HT1080 (cell line): ENCODE measurements around the gene ALKBH7. TPM values are rescaled to one million over a fixed set of nuclear protein-coding genes. Genes with fewer than 3 reads are reported as not detected.
A peak's percentile ranks its signal among the peaks of the same experiment; 100 is the strongest.
"Not testable (repeated sequence)": the region's sequence is repeated elsewhere in the genome, so short reads cannot be mapped to it uniquely, and the experiment has no call there.

ENCODE experiments used
- DNase-seq: peaks from one replicate; pipeline ENCODE4 v3.0.0-alpha.2; 2015; ENCODE audit warnings: low read depth
- polyA plus RNA-seq, 2 experiments: library from polyadenylated mRNA; depleted of rRNA; stranded (reverse); fragments of >200 nt; gene quantifications; 2 replicates each; pipeline ENCODE4 v1.2.3, GENCODE V29; 2015
- total RNA-seq: library from RNA; depleted of rRNA; stranded (reverse); fragments of >200 nt; shearing (Covaris generic); gene quantifications from 2 replicates; pipeline ENCODE4 v1.2.3, GENCODE V29; 2014; rRNA removed

Gene ALKBH7
- 15.0 and 20.3 TPM in 2 replicates for total RNA-seq
- 27.6 and 27.8 TPM in 2 replicates for polyA plus RNA-seq (2015; cell fraction: cytosol; rRNA removed)
- polyA plus RNA-seq (2015; cell fraction: nucleus; rRNA removed), result 15.1 and 15.6 TPM in 2 replicates

- DNase-seq, result peak; percentile 98
These were observed at the start of gene ALKBH7 for GRCh38 chr19:6372594-6373095. ALKBH7 (plus strand) TSS chr19:6372794; CDS start chr19:6372821, 27 bp downstream.

DNA sequence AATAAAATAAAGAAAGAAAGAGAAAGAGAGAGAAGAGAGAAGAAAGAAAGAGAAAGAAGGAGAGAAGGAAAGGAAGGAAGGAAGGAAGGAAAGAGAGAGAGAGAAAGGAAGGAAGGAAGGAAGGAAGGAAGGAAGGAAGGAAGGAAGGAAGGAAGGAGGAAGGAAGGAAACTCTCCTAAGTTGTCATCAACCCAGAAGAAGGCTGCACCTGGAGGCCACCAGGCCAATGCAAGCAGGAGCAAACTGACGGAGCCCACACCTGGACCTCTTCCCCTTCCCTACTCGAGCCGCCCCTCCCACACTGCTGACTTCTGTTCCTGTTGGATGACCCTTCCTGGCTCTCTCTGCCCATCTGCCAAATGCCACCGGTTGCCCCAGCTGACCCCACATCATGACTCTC, 47.8 kb upstream of the ALKBH7 start:
- no peak for DNase-seq

DNA sequence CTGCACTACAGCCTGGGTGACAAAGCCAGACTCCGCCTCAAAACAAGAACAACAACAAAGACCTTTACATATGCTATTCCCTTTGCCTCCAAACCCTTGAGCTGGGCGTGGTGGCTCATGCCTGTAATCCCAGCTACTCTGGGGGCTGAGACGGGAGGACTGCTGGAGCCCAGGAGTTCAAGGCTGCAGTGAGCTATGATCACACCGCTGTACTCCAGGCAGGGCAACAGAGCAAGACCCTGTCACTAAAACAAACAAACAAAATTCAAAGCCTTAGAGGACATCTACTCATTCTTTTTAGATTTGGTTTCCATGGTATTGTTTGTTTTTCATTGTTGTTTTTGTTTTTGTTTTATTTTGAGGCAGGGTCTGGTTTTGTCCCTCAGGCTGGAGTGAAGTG, 47.0 kb upstream of the ALKBH7 start:
- no peak for DNase-seq

DNA sequence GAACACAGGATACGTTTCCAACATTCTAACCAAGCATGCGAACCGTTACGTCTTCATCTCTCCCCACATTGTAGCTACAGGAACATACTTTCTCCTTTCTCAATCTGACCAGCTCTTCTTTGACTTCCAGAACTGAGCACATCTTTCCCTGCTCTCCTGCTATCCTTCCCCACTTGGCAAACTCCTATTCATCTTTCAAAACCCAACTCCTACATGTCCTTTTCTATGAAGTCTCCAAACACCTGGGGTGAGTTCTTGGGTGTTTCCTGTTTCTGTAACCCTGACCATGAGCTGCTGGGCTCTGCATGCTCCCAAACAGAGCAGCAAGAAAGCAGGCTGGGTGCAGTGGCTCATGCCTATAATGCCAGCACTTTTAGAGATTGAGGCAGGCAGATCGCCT, 45.8 kb upstream of the ALKBH7 start:
- DNase-seq, result no peak

DNA sequence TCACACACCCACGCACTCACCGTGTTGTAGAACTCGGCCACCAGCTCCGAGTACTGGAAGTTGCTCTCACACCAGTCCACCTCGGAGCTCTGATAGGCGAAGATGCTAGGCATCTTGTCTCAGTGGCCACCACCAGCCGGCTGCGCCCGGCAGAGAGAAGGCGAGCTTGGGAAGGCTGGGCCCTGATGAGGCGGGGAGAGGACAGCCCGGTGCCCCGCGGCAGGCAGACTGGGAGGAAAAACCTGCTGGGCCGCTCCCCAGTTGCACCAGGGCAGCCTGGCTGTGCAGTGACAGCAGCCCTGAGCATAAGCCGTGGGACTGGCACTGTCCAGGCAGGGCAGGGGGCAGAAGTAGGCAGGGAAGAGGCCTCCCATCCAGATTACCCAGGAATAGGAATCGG, 39.2 kb upstream of the ALKBH7 start, which contains the start of gene ACER1:
Gene ACER1 (minus strand): TSS at position 174 of the 400 bp plus-strand sequence. CDS start 61 bp downstream, at position 113.
- DNase-seq, result no peak

DNA sequence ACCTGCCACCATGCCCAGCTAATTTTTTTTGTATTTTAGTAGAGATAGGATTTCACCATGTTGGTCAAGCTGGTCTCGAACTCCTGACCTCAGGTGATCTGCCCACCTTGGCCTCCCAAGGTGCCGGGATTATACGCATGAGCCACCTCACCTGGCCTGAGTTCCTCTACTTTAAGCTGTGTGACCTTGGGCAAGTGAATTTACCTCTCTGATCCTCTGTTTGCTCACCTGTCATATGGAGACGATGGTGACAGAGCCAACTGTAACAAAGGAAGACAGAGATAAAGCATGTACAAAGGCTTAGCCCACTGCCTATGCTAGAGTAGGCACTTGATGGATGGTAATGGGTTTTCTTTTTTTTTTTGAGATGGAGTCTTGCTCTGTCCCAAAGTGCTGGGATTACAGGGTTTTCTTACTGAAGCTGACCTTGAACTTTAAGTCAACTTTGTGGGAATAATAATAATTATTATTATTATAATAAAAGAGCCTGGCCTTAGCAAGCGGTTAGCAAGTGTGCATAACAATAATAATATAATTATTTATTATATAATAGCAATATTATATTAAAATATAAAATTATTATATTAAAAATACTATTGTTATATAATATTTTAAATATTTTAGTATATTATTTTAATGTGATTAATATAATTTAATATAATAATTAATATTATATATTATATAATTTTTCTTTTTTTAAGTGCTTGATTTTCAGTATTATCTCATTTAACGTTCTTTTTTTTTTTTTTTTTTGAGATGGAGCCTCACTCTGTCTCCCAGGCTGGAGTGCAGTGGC, 37.9 kb upstream of the ALKBH7 start:
- no peak for DNase-seq

DNA sequence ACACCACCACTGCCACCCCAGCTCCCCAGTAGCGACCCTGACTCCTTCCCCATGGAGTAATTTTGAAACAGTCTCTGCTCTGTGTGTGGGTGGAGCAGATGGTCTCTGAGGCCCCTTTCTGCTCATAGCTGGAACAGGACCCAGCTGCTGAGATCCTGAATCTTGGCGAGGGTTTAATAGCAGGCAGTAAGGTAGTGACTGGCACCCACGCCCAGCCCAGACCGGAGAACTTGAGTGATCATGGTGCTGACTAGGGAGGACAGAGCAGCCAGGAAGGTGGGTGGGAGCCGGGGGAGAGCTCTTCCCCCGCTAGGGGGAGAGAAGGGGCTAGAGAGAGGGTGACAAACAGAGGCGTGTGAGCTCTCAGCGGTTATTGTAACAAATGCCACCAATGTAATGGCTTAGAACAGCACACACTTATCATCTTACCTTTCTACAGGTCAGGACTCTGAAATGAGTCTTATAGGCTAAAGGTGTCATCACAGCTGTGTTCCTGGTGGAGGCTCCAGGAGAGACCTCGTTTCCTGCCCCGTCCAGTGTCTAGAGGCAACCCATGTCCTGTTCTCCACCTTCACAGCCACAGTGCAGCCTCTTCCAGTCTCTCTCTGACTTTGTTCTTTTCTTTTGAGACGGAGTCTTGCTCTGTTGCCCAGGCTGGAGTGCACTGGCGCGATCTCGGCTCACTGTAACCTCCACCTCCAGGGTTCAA, 31.9 kb upstream of the ALKBH7 start:
- no peak for DNase-seq

DNA sequence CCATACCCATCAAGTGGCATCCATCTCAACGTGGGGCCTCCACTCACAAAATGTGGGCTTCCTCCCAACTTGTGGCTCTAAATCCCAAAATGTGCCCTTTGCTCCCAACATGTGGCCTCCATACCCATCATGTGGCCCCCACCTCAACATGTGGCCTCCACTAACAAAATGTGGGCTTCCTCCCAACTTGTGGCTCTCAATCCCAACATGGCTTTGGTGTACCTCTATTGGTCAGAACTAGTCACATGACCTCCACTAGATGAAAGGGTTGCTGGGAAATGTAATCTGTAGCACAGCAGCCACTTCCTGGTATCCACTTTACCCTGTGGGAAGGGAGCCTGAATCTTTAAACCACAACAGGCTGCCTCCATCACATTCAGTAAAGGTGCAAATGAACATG, 29.1 kb upstream of the ALKBH7 start:
- no peak for DNase-seq

DNA sequence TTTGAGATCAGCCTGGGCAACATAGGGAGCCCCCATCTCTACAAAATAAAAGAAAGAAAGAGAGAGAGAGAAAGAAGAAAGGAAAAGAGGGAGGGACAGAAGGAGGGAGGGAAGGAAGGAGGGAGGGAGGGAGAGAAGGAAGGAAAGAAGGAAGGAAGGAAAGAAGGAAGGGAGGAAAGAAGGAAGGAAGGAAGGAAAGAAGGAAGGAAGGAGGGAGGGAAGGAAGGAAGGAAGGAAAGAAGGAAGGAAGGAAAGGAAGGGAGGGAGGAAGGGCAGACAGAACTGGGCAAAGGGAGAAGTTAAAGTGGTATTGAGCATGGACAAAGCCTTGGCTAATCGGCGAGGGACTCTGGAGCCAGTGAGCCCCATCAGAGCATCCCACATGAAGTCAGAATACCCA, 23.3 kb upstream of the ALKBH7 start:
- not testable (repeated sequence) for DNase-seq

GRCh38 chr19:6350688-6351087, 21.9 kb upstream of the ALKBH7 start:
- no peak for DNase-seq

GRCh38 chr19:6352381-6353165, 20.0 kb upstream of the ALKBH7 start:
- no peak for DNase-seq

GRCh38 chr19:6354098-6354674, 18.4 kb upstream of the ALKBH7 start:
- DNase-seq, result no peak

DNA sequence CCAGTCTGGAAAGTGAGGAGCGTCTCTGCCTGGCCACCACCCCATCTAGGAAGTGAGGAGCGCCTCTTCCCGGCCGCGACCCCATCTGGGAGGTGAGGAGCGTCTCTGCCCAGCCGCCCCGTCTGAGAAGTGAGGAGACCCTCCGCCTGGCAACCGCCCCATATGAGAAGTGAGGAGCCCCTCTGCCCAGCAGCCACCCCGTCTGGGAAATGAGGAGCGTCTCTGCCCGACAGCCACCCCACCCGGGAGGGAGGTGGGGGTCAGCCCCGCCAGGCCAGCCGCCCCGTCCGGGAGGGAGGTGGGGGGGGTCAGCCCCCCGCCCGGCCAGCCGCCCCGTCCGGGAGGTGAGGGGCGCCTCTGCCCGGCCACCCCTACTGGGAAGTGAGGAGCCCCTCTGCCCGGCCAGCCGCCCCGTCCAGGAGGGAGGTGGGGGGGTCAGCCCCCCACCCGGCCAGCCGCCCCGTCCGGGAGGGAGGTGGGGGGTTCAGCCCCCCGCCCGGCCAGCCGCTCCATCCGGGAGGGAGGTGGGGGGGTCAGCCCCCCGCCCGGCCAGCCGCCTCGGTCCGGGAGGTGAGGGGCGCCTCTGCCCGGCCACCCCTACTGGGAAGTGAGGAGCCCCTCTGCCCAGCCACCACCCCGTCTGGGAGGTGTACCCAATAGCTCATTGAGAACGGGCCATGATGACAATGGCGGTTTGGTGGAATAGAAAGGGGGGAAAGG, 17.1 kb upstream of the ALKBH7 start:
- not testable (repeated sequence) for DNase-seq

DNA sequence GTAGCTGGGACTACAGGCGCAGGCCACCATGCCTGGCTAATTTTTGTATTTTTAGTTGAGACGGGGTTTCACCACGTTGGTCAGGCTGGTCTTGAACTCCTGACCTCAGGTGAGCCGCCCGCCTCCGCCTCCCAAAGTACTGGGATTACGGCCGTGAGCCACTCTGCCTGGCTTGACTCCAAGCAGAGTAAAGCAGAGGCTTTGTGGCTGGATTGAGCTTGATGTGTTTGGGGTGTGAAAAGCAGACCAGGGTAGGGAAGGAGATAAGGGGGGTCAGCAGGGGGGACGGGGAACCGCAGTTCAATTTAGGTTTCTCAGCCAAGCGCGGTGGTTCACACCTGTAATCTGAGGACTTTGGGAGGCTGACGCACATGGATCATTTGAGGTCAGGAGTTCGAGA, 15.4 kb upstream of the ALKBH7 start:
- DNase-seq, result no peak

DNA sequence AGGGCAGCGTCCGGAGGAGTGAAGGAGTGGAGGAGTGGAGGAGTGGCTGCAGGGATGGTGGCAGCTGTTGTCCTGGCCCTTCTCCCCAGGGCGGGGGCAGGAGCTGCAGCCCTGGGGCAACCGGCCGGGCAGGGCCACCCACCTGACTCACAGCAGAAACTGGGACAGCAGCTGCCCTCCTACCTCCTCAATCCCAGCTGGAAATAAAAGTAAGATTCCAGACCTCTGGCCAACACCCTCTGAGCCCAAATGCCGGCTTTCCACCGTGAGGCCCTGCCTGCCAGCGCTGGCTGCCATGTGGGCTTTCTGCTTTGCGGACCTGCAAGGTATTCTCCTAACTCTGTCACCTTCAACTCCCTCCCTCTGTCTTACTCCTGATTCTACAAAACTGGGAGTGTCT, 14.6 kb upstream of the ALKBH7 start:
- no peak for DNase-seq

DNA sequence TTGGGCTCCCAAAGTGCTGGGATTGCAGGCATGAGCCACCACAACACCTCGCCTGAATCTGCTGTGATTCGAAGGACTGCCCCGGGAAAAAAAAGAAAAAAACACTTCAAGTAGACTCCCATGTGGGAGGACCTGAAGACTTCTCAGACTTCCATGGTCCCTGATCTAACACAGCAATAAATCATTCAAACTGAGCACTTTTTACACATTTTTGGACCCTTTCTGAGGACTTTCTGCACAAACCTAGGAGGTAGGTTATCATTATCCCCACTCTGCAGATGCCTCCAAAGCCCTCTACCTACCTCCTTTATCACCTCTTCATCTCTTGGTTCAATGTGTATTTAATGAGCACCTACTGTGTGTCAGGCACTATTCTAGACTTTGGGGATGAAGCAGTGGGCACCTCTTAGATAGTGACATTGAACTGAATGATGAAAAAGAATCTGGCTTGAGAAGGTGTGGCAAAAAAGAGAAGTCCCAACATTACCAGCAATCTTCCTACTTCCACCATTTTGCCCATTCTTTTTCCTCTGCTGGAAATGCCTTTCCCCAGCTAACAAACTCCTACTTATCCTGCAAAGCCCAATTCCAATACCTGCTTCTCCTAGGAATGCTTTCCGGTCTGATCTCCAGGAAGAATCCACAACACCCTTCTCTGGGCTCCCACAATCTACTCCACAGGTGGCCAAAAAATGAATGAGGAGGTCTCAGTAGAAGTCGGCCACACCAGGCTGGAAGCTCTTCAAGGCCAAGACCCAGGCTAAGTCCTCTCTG, 12.8 kb upstream of the ALKBH7 start:
- no peak for DNase-seq

GRCh38 chr19:6360445-6360844, 12.1 kb upstream of the ALKBH7 start:
- not testable (repeated sequence) for DNase-seq

GRCh38 chr19:6360857-6361216, 11.8 kb upstream of the ALKBH7 start:
- not testable (repeated sequence) for DNase-seq

DNA sequence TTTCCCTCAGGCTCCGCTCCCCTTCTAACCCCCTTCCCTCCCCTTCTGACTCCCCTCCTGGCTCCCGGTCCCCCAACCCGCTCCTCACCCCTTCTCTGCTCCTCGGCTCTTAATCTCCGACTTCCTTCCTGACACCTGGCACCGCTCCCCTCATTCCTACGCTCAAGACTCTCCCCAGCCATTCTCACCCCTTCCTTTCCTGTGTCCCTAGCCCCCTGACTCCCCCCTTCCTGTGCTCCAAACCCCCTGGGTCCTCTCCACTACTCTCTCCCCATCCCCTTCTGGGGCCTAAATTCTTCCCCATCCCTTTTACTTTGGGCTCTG, 10.6 kb upstream of the ALKBH7 start:
- no peak for DNase-seq

DNA sequence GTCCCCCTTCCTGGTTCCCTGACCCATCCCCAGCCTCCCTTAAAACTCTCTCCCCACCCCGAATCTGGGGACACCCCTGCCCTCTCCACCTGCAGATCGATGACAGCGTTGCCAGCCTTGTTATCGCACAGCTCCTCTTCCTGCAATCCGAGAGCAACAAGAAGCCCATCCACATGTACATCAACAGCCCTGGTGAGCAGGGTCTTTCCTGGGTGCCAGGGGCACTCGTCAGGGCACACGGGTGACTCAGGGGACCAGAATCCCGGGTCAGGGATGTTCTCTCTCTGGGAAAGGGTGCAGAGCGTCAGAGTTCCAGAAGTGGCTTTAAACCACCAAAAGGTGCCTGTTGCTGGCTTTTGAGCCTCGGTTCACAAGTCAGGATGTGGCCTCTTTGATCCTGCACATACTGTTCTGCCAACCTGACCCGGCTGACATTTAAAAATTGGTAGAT, 10.2 kb upstream of the ALKBH7 start:
- DNase-seq, result no peak
